GM21515 (cell line): ENCODE measurements around the gene DYNC2H1.
"Not testable (repeated sequence)": the region's sequence is repeated elsewhere in the genome, so short reads cannot be mapped to it uniquely, and the experiment has no call there.

Experiments used
- ATAC-seq: cut with Tn5 transposase; IDR thresholded peaks from one replicate; pipeline ENCODE4 v1.9.1; 2021; ENCODE audit not compliant: unreplicated experiment

Gene DYNC2H1

GRCh38 chr11:103358251-103358650 lies 249.0 kb downstream of the DYNC2H1 start:
- no peak for ATAC-seq

- ATAC-seq: no peak
These were observed 250.0 kb downstream of the DYNC2H1 start for GRCh38 chr11:103359216-103359615.

- no peak for ATAC-seq
These were observed 255.5 kb downstream of the DYNC2H1 start for GRCh38 chr11:103364687-103365086.

GRCh38 chr11:103367650-103368049 lies 258.4 kb downstream of the DYNC2H1 start:
- ATAC-seq: no peak

- ATAC-seq: no peak
These were observed 258.9 kb downstream of the DYNC2H1 start for GRCh38 chr11:103368145-103368544.

GRCh38 chr11:103370076-103370475 lies 260.9 kb downstream of the DYNC2H1 start:
- no peak for ATAC-seq

- ATAC-seq: no peak
These were observed 263.7 kb downstream of the DYNC2H1 start for GRCh38 chr11:103372906-103373305.

GRCh38 chr11:103374227-103374626 lies 265.0 kb downstream of the DYNC2H1 start:
- ATAC-seq: not testable (repeated sequence)

GRCh38 chr11:103378931-103379330 lies 269.7 kb downstream of the DYNC2H1 start:
- ATAC-seq: no peak

GRCh38 chr11:103380031-103380430 lies 270.8 kb downstream of the DYNC2H1 start:
- ATAC-seq: no peak

- no peak for ATAC-seq
These were observed 275.4 kb downstream of the DYNC2H1 start for GRCh38 chr11:103384652-103385051.

- no peak for ATAC-seq
These were observed 286.4 kb downstream of the DYNC2H1 start for GRCh38 chr11:103395612-103396011.

- ATAC-seq: no peak
These were observed 287.0 kb downstream of the DYNC2H1 start for GRCh38 chr11:103396237-103396636.

- no peak for ATAC-seq
These were observed 288.1 kb downstream of the DYNC2H1 start for GRCh38 chr11:103397369-103397768.

GRCh38 chr11:103398829-103399228 lies 289.6 kb downstream of the DYNC2H1 start:
- ATAC-seq: no peak

GRCh38 chr11:103406357-103406756 lies 297.1 kb downstream of the DYNC2H1 start:
- ATAC-seq: no peak

- ATAC-seq: no peak
These were observed 298.4 kb downstream of the DYNC2H1 start for GRCh38 chr11:103407641-103408040.

- ATAC-seq: no peak
These were observed 304.2 kb downstream of the DYNC2H1 start for GRCh38 chr11:103413266-103413888.

GRCh38 chr11:103418014-103418413 lies 308.8 kb downstream of the DYNC2H1 start:
- no peak for ATAC-seq

GRCh38 chr11:103420593-103420992 lies 311.4 kb downstream of the DYNC2H1 start:
- no peak for ATAC-seq

- no peak for ATAC-seq
These were observed 324.3 kb downstream of the DYNC2H1 start for GRCh38 chr11:103433386-103434072.

- ATAC-seq: no peak
These were observed 324.8 kb downstream of the DYNC2H1 start for GRCh38 chr11:103434073-103434411.
